ENCODE results near the gene PDGFB.

DNA sequence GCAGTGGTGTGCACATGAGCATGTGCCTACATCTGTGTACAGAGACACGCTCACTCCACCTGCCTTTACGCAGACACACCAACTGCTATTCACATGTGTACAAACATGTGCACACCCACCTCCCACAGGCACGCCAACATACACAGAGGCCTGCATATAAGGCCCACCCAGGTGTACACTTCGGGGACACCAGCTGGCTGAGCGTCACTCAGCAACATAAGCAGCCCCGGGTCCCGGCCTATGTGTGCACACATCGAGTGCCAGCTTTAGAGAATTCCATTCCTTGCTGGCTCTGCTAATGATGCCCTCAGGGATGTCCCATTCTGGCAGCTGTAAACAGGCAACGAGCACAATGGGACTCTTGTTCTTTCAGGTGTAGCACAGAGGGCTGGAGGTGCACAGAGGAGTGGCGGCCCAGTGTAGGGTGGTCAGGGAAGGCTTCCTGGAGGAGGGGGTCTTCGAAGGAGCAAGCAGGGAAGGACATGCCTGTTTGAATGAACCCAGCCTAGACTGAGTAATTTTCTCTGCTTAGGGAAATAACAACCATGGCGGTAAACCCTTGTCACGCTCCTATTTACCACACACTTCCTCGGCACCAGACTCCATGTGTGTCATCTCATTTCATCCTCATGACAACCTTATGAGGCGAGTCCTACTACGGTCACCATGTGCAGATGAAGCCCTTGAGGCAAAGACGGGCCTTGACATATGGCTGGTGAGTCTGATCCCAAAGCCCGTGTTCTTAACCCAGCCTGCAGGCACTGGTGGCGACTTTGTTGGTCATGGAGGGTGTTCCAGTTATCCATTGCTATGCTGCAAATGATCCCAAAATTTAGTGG is 39.6 kb upstream of the PDGFB start:
- TF ChIP-seq, protein P1, sequence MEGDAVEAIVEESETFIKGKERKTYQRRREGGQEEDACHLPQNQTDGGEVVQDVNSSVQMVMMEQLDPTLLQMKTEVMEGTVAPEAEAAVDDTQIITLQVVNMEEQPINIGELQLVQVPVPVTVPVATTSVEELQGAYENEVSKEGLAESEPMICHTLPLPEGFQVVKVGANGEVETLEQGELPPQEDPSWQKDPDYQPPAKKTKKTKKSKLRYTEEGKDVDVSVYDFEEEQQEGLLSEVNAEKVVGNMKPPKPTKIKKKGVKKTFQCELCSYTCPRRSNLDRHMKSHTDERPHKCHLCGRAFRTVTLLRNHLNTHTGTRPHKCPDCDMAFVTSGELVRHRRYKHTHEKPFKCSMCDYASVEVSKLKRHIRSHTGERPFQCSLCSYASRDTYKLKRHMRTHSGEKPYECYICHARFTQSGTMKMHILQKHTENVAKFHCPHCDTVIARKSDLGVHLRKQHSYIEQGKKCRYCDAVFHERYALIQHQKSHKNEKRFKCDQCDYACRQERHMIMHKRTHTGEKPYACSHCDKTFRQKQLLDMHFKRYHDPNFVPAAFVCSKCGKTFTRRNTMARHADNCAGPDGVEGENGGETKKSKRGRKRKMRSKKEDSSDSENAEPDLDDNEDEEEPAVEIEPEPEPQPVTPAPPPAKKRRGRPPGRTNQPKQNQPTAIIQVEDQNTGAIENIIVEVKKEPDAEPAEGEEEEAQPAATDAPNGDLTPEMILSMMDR (IDR thresholded peaks at IDR 0.05), result no peak
- TF ChIP-seq POLR2A (IDR thresholded peaks at IDR 0.05) (no peak), EP300 (IDR thresholded peaks at IDR 0.05) (no peak)

All from ovary (tissue), 3 donors.